Tibial nerve (tissue), 4 donors: ENCODE measurements around the gene MRPL4. TPM values are rescaled to one million over a fixed set of nuclear protein-coding genes. Genes with fewer than 3 reads are reported as not detected.

Experiments used
- DNase-seq, 2 donors: peaks; one replicate each; pipeline ENCODE4 v3.0.0-alpha.2; 2019; ENCODE audit warnings: low spot score in 2 of 2
- H3K27ac ChIP-seq, 4 donors: fragments of 200-600 bp; sonication (generic) in 3 of 4; one replicate each; pipeline ENCODE4 v1.5.1; 2017 to 2019; ENCODE audit warnings: mild to moderate bottlenecking in 1 of 4
- H3K27me3 ChIP-seq, 2 donors: fragments of 200-600 bp; sonication (generic) in 1 of 2; one replicate each; pipeline versions ENCODE4 v1.5.1 to v1.6.0; 2017 to 2019
- H3K36me3 ChIP-seq, 3 donors: fragments of 200-600 bp; sonication (generic); one replicate each; pipeline ENCODE4 v1.5.1; 2018 to 2019
- H3K4me1 ChIP-seq, 4 donors: fragments of 200-600 bp; sonication (generic) in 3 of 4; one replicate each; pipeline ENCODE4 v1.5.1; 2017 to 2019
- H3K4me3 ChIP-seq, 4 donors: fragments of 200-600 bp; sonication (generic) in 3 of 4; one replicate each; pipeline ENCODE4 v1.5.1; 2017 to 2019; ENCODE audit warnings: mild to moderate bottlenecking in 1 of 4, moderate library complexity in 1 of 4
- H3K9me3 ChIP-seq, 4 donors: fragments of 200-600 bp; sonication (generic) in 3 of 4; one replicate each; pipeline ENCODE4 v1.5.1; 2017 to 2019
- CTCF ChIP-seq, 5 experiments: fragments of 200-600 bp in 3 of 5; fragments of 450-650 bp in 2 of 5; sonication (generic) in 3 of 5; IDR thresholded peaks; one replicate each; pipeline ENCODE4 v1.5.1; 2016 to 2019; ENCODE audit warnings: antibody characterized with exemption in 5 of 5, mild to moderate bottlenecking in 3 of 5, moderate library complexity in 2 of 5
- EP300 ChIP-seq, 2 donors: sonication (generic); formaldehyde crosslinking; IDR thresholded peaks; one replicate each; pipeline ENCODE4 v1.6.1; 2017; ENCODE audit warnings: antibody characterized with exemption in 2 of 2, mild to moderate bottlenecking in 1 of 2
- POLR2A ChIP-seq, 2 donors: fragments of 450-650 bp; IDR thresholded peaks; one replicate each; pipeline ENCODE4 v1.6.1; 2017; ENCODE audit warnings: antibody characterized with exemption in 2 of 2, mild to moderate bottlenecking in 2 of 2, moderate library complexity in 2 of 2
- whole genome bisulfite sequencing, 2 donors: methylation state at CpG; one replicate each; pipeline ENCODE4 v1.1.5; 2018; 5-methylcytosine and 5-hydroxymethylcytosine counted together
- total RNA-seq, 4 donors: library from RNA; depleted of rRNA; stranded (reverse); fragments of >200 nt; gene quantifications; one replicate each; pipeline ENCODE4 v1.1.0, GENCODE V29; 2016

MRPL4 gene
- total RNA-seq, 4 donors from 2014 or later = 37.9 to 83.1 (median 47.8) TPM

- Histone ChIP-seq H3K27ac (no peak within 1 kb of the TSS), H3K36me3 (peaks cover 0 to 11% (median 0%) of the 10 kb centered on the region in 3 donors), H3K9me3 (no peaks in the 10 kb centered on the region), H3K27me3 (peaks cover 3 to 83% of the 10 kb centered on the region in 2 donors), H3K4me3 (peak within 1 kb of the TSS in 3 of 4 donors; percentile 19 to 43 (median 31)), H3K4me1 (peaks cover 0 to 81% (median 51%) of the 10 kb centered on the region in 4 donors)
- TF ChIP-seq POLR2A (IDR thresholded peaks at IDR 0.05) = no peak
- TF ChIP-seq EP300 (IDR thresholded peaks at IDR 0.05) = no peak
- no peak for TF ChIP-seq CTCF (IDR thresholded peaks at IDR 0.05)
- 1 to 3% methylated on average over 10 to 12 of the region's 45 CpGs for WGBS, 2 donors
- DNase-seq = no peak
These were observed 37.9 kb downstream of the MRPL4 start, which contains the start of gene ICAM5 for GRCh38 chr19:10289836-10290356. Gene ICAM5 (plus strand): TSS chr19:10289952. CDS start chr19:10290044, 92 bp downstream.

GRCh38 chr19:10290357-10290875 lies 38.4 kb downstream of the MRPL4 start:
- no peak for DNase-seq
- peaks cover 0 to 6% (median 0%) of the 10 kb centered on the region in 3 donors for H3K36me3 ChIP-seq
- WGBS, 2 donors = 1% methylated on average over 30 of the region's 30 CpGs
- H3K27ac ChIP-seq = no peak overlapping the region
- no peak for TF ChIP-seq POLR2A (IDR thresholded peaks at IDR 0.05)
- no peak for TF ChIP-seq CTCF (IDR thresholded peaks at IDR 0.05)
- no peak for TF ChIP-seq EP300 (IDR thresholded peaks at IDR 0.05)
- peaks cover 3 to 88% of the 10 kb centered on the region in 2 donors for H3K27me3 ChIP-seq
- H3K4me1 ChIP-seq = peaks cover 0 to 86% (median 53%) of the 10 kb centered on the region in 4 donors
- no peaks in the 10 kb centered on the region for H3K9me3 ChIP-seq
- peak overlapping the region in 3 of 4 donors; percentile 19 to 43 (median 31) for H3K4me3 ChIP-seq

- no peak for TF ChIP-seq EP300 (IDR thresholded peaks at IDR 0.05)
- no peak for TF ChIP-seq POLR2A (IDR thresholded peaks at IDR 0.05)
- no peak for TF ChIP-seq CTCF (IDR thresholded peaks at IDR 0.05)
- no peak for DNase-seq
- H3K36me3 ChIP-seq = peaks cover 0 to under 1% (median 0%) of the 10 kb centered on the region in 3 donors
- H3K27me3 ChIP-seq = peaks cover 3 to 94% of the 10 kb centered on the region in 2 donors
- H3K4me1 ChIP-seq = peaks cover 0 to 92% (median 56%) of the 10 kb centered on the region in 4 donors
- no peaks in the 10 kb centered on the region for H3K9me3 ChIP-seq
- peak overlapping the region in 3 of 4 donors; percentile 19 to 43 (median 31) for H3K4me3 ChIP-seq
- 0 to 3% methylated on average over 9 to 47 of the region's 57 CpGs for WGBS, 2 donors
- H3K27ac ChIP-seq = no peak overlapping the region
These were observed 39.0 kb downstream of the MRPL4 start for GRCh38 chr19:10290876-10291553.

- WGBS, 2 donors = 2 to 3% methylated on average over 8 to 37 of the region's 49 CpGs
- Histone ChIP-seq H3K4me1 (peaks cover 0 to 95% (median 57%) of the 10 kb centered on the region in 4 donors), H3K9me3 (no peaks in the 10 kb centered on the region), H3K27me3 (peaks cover 3 to 97% of the 10 kb centered on the region in 2 donors), H3K36me3 (no peaks in the 10 kb centered on the region), H3K27ac (no peak overlapping the region), H3K4me3 (peak overlapping the region; percentile 0 to 43 (median 25))
- TF ChIP-seq POLR2A (IDR thresholded peaks at IDR 0.05) (no peak), CTCF (IDR thresholded peaks at IDR 0.05) (no peak)
- no peak for DNase-seq
These were observed 39.7 kb downstream of the MRPL4 start for GRCh38 chr19:10291554-10292205.
